ENCODE results near the gene LRRC74A.
A peak's percentile ranks its signal among the peaks of the same experiment; 100 is the strongest.

The LRRC74A gene

GRCh38 chr14:76810525-76810924, 15.7 kb upstream of the LRRC74A start:
- no peak for DNase-seq (ENCODE audit: low read depth)

- no peak for DNase-seq (ENCODE audit: low read depth)
Observed at GRCh38 chr14:76810953-76811400, 15.2 kb upstream of the LRRC74A start.

DNA sequence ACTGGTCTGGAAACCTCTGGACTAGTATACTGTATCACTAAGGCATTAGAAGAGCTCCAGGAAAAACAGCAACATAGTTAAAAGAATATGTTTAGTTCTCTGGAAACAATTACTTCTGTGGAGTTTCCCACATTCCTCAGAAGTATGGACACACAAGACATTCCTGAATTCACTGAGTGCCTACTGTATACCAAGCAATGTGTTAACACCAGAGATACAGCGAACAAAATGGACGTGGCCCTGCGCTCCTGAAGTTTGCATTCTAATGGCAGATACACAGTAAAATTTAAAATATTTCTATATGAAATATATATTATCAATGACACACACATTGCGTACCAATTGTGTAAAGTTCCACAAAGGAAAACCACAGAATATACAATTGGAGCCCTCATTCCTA, 14.6 kb upstream of the LRRC74A start:
- no peak for DNase-seq (ENCODE audit: low read depth)

DNA sequence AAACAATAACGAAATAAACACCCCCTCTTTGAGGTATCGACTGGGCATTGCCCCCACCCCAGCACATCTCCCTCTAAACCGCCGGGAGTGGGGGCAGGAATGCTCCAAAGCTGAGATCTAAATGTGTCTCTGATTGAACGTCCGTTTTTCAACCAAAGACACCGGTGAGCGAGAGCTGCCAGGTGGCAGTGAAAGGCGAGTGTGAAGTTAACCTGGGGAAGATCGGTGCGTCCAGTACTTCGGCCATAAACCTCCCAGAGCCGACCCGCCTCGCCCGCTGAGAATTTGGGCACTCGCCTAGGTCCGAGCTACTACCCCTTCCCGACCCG, 14.2 kb upstream of the LRRC74A start:
- no peak for DNase-seq (ENCODE audit: low read depth)

GRCh38 chr14:76812422-76813383, 13.5 kb upstream of the LRRC74A start, which contains the start of gene ANGEL1:
Gene ANGEL1 (minus strand): TSS chr14:76812882. CDS start chr14:76812827, 55 bp downstream.
- peak; percentile 50 for DNase-seq (ENCODE audit: low read depth)

DNA sequence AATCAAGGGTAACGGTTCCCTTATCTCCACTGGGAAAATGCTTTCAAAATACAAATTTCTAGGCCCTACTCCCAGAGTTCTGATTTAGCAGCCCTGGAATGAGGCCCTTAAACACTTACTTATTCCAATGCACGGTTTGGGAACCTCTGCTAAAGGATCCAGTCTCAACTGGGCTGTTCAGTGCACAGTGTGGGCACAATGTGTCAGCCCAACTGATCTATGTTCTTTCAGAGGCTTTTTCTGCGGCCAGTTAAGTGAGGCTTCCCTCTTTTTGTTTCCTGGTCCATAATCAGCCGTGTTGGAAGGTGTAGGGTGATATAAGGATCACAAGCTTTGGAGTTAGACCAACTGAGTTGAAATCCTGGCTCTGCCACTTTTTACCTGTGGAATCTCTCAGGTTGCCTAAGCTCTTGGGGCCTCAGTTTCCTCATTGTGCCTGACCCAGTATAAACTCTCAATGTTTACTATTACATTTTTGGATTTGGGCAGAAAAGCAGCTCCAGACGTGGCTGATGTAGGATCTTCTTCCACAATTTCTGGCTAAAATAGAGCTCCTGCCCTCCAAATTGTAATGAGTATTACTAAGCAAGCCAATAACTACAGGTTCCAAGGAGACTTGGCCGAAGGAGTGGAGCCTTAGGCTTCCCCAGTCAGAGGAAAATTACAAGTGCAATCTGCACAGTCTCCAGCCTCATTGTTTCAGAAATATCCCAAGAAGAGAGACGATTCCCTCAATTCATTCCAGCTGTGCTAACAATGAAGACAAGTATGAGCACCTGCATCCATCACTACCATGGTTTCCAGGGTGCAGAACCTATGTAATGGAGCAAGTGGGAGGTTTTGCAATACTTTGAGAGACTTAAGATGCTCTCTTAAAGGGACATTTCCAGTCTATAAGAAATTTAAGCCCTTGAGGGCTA, 11.2 kb upstream of the LRRC74A start:
- no peak for DNase-seq (ENCODE audit: low read depth)

DNA sequence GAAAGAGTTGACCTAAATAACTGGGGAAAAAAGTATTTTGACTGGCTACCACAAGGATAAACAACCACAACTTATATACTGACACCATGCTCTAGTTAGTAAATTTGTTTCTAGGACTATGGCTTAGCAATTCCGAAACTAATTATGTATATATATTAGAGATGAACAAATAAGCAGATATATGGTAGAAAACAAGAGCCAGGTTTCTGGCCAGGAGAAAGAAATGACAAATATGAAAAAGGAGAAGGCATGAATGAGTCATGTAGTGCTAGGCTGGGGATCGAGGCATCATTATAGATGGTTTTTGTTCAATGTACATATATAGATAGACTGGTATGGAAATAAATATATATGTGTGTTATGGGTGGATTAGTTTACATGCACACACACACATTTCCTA, 5.5 kb upstream of the LRRC74A start:
- DNase-seq (ENCODE audit: low read depth), result no peak

GRCh38 chr14:76827696-76828296, 1.6 kb downstream of the LRRC74A start:
- DNase-seq (ENCODE audit: low read depth), result no peak

- DNase-seq (ENCODE audit: low read depth), result no peak
Observed at GRCh38 chr14:76828339-76829012, 2.3 kb downstream of the LRRC74A start.

DNA sequence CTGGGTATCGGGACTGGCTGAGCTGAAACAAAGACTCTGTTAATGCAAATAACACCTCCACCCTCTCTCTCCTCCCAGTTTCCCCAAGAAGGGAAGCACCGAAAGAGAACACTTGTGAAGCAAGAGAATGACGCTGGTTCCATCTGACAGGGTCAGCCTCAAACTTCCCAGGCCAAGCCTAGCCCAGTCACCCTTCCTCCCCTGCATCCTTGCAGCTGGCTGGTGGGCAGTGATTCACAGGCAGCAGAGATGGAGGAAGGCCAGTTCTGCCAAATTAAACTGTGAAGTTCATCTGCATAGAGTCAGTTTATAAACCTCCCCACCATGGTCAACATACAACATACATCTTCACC, 2.8 kb downstream of the LRRC74A start:
- DNase-seq (ENCODE audit: low read depth), result no peak

DNA sequence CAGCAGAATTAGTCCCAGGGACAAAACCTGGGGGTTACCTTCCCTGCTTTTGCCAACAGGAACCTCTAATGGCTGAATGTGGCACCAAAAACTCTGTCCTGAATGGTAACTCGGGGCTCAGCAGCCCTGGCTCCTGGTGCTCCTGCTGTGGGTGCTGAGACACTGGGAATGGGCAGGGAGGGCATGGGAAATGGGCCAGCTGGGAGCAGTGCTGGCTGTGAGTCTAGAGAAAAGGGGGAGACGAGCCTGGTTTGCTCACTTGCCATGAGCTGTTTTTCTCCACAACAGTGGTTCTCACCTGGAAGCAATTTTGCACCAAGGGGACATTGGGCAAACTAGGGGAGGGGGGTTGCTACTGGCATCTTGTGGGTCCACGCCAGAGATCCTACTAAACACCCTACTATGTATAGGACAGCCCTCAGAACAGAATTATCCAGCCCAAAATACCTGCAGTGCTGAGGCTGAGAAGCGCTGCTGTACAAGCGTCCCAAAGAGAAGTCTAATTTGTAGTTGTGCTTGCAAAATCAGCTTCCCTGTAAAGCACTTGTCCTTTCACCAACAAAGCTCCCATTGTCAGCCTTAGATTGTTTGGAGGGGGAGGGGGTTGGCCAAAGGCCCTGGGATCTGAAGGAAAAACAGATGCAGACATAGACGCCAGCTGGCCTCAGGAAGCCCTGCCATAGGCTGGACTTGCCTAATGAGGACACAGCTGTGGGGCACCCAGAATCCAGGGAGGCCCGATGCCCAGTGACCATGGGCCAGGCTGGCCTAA, 3.6 kb downstream of the LRRC74A start:
- no peak for DNase-seq (ENCODE audit: low read depth)

DNA sequence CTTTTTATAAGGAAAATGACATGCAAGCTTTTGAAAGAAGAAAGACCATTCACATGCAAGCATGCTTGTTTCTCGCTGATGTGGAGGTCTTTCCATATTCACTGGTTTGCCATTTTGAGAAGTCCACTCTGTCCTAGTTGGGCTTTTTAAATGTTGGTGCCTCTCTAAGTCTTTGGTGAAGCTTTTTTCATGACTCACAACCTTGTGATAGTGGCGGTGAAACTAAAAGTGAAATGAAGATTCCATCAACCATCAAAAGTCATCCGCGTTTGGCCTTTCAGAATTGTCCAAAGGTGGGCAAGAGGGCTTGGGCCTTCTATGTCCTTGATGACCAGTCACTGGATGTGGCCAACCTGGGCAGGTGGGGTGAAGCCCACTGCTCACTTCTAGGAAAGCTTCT, 4.3 kb downstream of the LRRC74A start:
- DNase-seq (ENCODE audit: low read depth), result no peak

DNA sequence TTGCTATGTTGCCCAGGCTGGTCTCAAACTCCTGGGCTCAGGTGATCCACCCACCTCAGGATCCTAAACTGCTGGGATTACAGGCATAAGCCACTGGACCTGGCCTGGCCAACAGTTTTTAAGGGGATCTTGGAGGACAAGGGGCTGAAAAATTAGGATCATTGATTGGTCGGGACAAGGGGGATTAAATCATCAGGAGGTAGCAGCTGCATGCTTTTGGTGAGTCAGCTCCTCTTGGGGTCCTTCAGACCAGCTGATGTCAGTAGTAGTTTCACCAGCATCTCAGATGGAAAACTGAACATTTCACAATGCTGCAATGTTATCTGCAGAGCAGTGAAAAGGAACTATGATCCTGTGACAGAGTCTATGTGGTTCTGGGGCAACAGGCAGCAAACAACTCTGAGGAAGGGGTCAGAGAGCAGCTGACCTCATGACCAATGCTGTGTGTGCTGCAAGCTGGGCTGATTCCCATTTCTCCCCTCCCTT, 6.3 kb downstream of the LRRC74A start:
- DNase-seq (ENCODE audit: low read depth), result no peak

DNA sequence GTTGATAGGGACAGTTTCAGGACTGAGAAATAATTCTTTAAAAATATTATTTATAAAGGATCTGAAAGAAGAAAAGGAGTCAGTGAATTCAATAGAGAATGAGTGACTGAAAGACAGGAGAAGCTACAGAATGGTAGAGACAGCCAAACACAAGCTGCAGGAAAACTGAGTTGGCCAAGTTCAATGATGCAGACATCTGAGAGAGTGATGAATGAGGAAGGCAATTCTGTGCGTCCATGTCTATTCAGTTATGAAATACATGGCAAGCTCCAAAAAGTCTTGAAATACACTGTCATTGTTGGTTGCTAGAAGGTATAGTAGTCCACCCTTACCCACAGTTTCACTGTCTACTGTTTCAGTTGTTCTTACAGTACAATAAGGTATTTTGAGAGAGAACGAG, 6.8 kb downstream of the LRRC74A start:
- DNase-seq (ENCODE audit: low read depth), result no peak

GRCh38 chr14:76834241-76834661, 8.0 kb downstream of the LRRC74A start:
- no peak for DNase-seq (ENCODE audit: low read depth)

DNA sequence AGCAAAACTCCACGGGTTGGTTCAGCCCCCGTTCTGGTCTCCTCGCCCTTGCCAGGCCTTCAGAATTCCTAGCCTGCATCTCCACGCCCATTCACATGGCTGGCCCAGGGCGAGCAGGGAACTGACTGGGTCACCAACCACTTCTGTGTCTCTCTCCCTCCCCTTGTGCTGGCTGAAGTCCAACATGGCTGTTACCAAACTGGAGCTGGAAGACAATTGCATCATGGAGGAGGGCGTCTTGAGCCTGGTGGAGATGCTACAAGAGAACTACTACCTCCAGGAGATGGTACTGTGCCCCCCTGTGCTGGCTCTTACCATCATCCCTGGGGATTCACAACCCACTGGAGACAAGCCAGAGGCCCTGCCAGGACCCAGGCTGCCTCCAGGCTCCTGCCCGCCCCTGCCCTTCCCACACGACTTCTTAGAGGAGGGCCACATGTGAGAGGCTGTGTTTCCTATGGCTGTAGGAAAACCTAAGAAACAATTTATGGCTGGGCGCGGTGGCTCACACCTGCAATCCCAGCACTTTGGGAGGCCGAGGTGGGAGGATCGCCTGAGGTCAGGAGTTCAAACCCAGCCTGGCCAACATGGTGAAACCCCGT, 9.9 kb downstream of the LRRC74A start:
- no peak for DNase-seq (ENCODE audit: low read depth)

- DNase-seq (ENCODE audit: low read depth), result no peak
Observed at GRCh38 chr14:76837524-76837923, 11.3 kb downstream of the LRRC74A start.

- no peak for DNase-seq (ENCODE audit: low read depth)
Observed at GRCh38 chr14:76842414-76842813, 16.2 kb downstream of the LRRC74A start.

GRCh38 chr14:76844223-76844622, 18.0 kb downstream of the LRRC74A start:
- DNase-seq (ENCODE audit: low read depth), result no peak

DNA sequence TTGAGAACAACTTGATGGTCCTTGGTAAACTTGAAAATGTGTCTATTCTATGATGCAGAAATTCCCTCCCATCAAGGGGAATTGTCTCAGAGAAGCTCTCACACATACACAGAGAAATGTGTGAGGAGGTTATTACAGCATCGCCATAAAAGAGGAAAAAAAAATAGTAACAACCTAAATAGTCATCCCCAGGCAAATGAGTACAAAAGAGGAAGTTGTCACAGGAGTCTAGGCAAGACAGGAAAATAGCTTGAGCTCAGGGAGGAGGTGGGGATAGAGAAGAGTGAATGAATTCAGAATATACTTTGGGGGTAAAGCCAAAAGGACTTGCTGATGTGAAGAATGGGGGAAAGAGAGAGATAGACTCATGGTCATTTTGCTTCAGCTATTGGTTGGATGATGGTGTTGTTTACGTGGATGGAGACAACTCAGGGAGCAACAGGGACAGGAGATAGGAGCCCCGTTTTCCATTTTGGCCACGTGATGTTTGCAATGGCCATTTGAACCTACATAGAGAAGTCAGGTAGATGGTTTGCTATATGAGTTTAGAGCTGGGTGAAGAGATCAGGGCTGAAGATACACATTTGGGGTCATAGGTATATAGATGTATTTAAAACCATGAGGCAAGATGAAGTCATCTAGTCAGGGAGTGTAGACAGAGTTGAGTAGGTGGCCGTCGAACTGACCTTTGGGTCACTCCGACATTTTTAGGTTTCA, 20.3 kb downstream of the LRRC74A start:
- DNase-seq (ENCODE audit: low read depth), result no peak

All from non-pigmented ciliary epithelial cell (primary cell).